ENCODE data around the gene CHST14. TPM values are rescaled to one million over a fixed set of nuclear protein-coding genes. Genes with fewer than 3 reads are reported as not detected.

CHST14 gene, protein sequence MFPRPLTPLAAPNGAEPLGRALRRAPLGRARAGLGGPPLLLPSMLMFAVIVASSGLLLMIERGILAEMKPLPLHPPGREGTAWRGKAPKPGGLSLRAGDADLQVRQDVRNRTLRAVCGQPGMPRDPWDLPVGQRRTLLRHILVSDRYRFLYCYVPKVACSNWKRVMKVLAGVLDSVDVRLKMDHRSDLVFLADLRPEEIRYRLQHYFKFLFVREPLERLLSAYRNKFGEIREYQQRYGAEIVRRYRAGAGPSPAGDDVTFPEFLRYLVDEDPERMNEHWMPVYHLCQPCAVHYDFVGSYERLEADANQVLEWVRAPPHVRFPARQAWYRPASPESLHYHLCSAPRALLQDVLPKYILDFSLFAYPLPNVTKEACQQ
- total RNA-seq (6.7 and 7.4 TPM in 2 replicates), polyA plus RNA-seq (18.1 and 18.8 TPM in 2 replicates), polyA minus RNA-seq (ENCODE audit: low replicate concordance) (24.2 and 28.1 TPM in 2 replicates)
- 29.5 and 30.1 TPM in 2 replicates for polyA plus RNA-seq (2012)

- Histone ChIP-seq H3K27ac (ENCODE audit: insufficient read depth, low read length) (peak within 1 kb of the TSS; percentile 54), H3K4me1 (ENCODE audit: control insufficient read depth, extremely low read depth, insufficient read depth, low read length) (peaks cover 3% of the 10 kb centered on the region), H2AFZ (ENCODE audit: low read length) (peak within 1 kb of the TSS; percentile 91), H3K36me3 (ENCODE audit: control insufficient read depth, insufficient read depth, low read length) (no peaks in the 10 kb centered on the region), H3K79me2 (ENCODE audit: control insufficient read depth, insufficient read depth, low read length) (peaks cover 2% of the 10 kb centered on the region), H3K4me2 (ENCODE audit: extremely low read depth, insufficient read depth, low read length) (peak within 1 kb of the TSS; percentile 98), H3K4me3 (replicated peaks in 1 of 4; ENCODE audit: control extremely low read depth in 1 of 4, insufficient read depth in 1 of 4, low read depth in 3 of 4, low read length in 4 of 4) (peak within 1 kb of the TSS; percentile 68 to 81 (median 74)), H3K9ac (ENCODE audit: insufficient read depth, low read length) (peak within 1 kb of the TSS; percentile 73), H3K27me3 (ENCODE audit: control insufficient read depth, insufficient read depth, low read length) (no peaks in the 10 kb centered on the region), H4K20me1 (ENCODE audit: control insufficient read depth, extremely low read depth, insufficient read depth, low read length) (no peaks in the 10 kb centered on the region), H3K9me3 (ENCODE audit: control insufficient read depth, insufficient read depth, low read depth, low read length) (no peaks in the 10 kb centered on the region)
- DNase-seq (ENCODE audit: low read depth in 2 of 2), result peak; percentile 35 to 45
- TF ChIP-seq, protein P1, sequence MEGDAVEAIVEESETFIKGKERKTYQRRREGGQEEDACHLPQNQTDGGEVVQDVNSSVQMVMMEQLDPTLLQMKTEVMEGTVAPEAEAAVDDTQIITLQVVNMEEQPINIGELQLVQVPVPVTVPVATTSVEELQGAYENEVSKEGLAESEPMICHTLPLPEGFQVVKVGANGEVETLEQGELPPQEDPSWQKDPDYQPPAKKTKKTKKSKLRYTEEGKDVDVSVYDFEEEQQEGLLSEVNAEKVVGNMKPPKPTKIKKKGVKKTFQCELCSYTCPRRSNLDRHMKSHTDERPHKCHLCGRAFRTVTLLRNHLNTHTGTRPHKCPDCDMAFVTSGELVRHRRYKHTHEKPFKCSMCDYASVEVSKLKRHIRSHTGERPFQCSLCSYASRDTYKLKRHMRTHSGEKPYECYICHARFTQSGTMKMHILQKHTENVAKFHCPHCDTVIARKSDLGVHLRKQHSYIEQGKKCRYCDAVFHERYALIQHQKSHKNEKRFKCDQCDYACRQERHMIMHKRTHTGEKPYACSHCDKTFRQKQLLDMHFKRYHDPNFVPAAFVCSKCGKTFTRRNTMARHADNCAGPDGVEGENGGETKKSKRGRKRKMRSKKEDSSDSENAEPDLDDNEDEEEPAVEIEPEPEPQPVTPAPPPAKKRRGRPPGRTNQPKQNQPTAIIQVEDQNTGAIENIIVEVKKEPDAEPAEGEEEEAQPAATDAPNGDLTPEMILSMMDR (conservative IDR thresholded peaks at IDR 0.05 in 1 of 2, IDR thresholded peaks at IDR 0.05 in 1 of 2; ENCODE audit: low read depth in 1 of 2, low read length in 2 of 2), result no peak
- no peak for TF ChIP-seq EZH2 (IDR thresholded peaks at IDR 0.05; ENCODE audit: low read length, missing control alignments)
Measured at GRCh38 chr15:40470423-40471104, at the start of gene CHST14. CHST14 (plus strand) TSS chr15:40470984; CDS start chr15:40471214, 230 bp downstream.

DNA sequence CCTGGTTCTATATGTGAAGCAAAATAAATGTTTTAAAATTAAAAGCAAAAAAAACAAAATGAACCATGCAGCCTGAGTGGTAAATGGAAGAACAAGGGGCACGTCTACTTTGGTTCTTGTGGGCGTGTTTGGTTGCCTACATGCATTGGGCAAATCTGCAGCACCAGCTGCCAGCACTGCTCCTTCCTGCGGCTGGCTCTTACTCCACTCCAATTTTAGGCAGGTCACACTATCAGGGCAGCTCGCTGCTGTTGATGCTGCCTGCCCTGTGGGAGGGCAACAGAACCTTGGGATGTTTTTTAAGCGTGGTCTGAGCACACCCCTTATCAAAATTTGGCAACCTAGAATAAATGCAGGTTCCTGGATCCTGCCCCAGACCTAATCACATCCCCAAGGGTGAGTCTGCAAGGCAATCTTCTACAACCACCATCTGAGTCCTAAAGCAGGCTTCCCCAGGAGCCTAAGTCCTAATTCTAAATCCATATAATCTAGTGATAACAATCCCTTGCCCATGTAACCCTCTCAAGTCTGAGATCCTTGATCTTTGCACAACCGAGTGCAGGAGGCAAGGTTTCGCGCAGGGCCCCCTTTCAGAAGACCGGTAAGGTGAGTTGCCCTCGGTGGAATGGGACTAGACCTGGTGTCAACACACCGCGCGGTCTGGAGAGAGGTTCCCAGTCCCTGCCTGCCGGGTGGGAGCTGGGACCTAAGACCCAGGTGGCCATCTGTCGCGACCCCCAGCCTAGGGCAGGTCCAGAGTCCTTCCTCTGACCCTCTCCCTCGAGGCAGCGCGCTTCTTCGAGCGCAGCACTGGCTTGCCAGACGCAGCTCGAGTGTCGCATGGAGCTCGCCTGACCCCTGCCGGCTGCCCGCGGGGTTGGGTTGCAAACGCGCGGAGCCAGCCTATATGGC lies 49.3 kb upstream of the CHST14 start:
- Histone ChIP-seq H4K20me1 (ENCODE audit: control insufficient read depth, extremely low read depth, insufficient read depth, low read length) (no peaks in the 10 kb centered on the region), H3K27me3 (ENCODE audit: control insufficient read depth, insufficient read depth, low read length) (no peaks in the 10 kb centered on the region), H3K9ac (ENCODE audit: insufficient read depth, low read length) (no peak overlapping the region), H3K27ac (ENCODE audit: insufficient read depth, low read length) (no peak overlapping the region), H3K36me3 (ENCODE audit: control insufficient read depth, insufficient read depth, low read length) (no peaks in the 10 kb centered on the region), H3K4me1 (ENCODE audit: control insufficient read depth, extremely low read depth, insufficient read depth, low read length) (no peaks in the 10 kb centered on the region), H2AFZ (ENCODE audit: low read length) (no peak overlapping the region), H3K4me3 (replicated peaks in 1 of 4; ENCODE audit: control extremely low read depth in 1 of 4, insufficient read depth in 1 of 4, low read depth in 3 of 4, low read length in 4 of 4) (no peak overlapping the region), H3K9me3 (ENCODE audit: control insufficient read depth, insufficient read depth, low read depth, low read length) (no peaks in the 10 kb centered on the region), H3K4me2 (ENCODE audit: extremely low read depth, insufficient read depth, low read length) (peak overlapping the region; percentile 41), H3K79me2 (ENCODE audit: control insufficient read depth, insufficient read depth, low read length) (no peaks in the 10 kb centered on the region)
- TF ChIP-seq EZH2 (IDR thresholded peaks at IDR 0.05; ENCODE audit: low read length, missing control alignments), result no peak
- TF ChIP-seq, protein P1 (conservative IDR thresholded peaks at IDR 0.05 in 1 of 2, IDR thresholded peaks at IDR 0.05 in 1 of 2; ENCODE audit: low read depth in 1 of 2, low read length in 2 of 2), result peak; percentile 87 to 97
- DNase-seq (ENCODE audit: low read depth in 2 of 2), result peak; percentile 44 to 66

Data from fibroblast of lung (primary cell).